GM13977 (cell line): Measurements from ENCODE around the gene MYOF.

Experiments used
- DNase-seq: peaks from one replicate; pipeline ENCODE4 v3.0.0; 2012; ENCODE audit warnings: low spot score
- CTCF ChIP-seq: IDR thresholded peaks from 2 replicates; pipeline ENCODE4 v1.5.1; 2012; ENCODE audit warnings: mild to moderate bottlenecking, control low read depth; ENCODE audit not compliant: insufficient read depth; ENCODE audit errors: extremely low read depth, missing control alignments
- in situ Hi-C: fragments of 300-500 bp; cut with MboI; formaldehyde crosslinking; loops from one replicate; pipeline ENCODE4 v1.12.0; 2022; ENCODE audit warnings: low sequenced_read_pairs, low pct_unique_long_range_greater_than_20kb, mixed read lengths, inconsistent platforms; ENCODE audit not compliant: unreplicated experiment

MYOF gene

GRCh38 chr10:93437086-93437945 lies 44.8 kb downstream of the MYOF start:
- in situ Hi-C loops = no loop called here

GRCh38 chr10:93436591-93437085 lies 45.5 kb downstream of the MYOF start:
- in situ Hi-C loops = no loop called here
- no peak for DNase-seq
- no peak for TF ChIP-seq CTCF

More at GRCh38 chr10:93437086-93437945, 44.8 kb downstream of the MYOF start:
- no peak for TF ChIP-seq CTCF
- DNase-seq = no peak

- TF ChIP-seq CTCF = no peak
- DNase-seq = no peak
- in situ Hi-C loops = no loop called here
Measured at GRCh38 chr10:93435621-93436397, 46.3 kb downstream of the MYOF start.

GRCh38 chr10:93434991-93435491 lies 47.1 kb downstream of the MYOF start:
- DNase-seq = no peak
- TF ChIP-seq CTCF = no peak
- in situ Hi-C loops = no loop called here

- in situ Hi-C loops = no loop called here
- no peak for DNase-seq
- no peak for TF ChIP-seq CTCF
Measured at GRCh38 chr10:93431361-93431760, 50.8 kb downstream of the MYOF start.

- TF ChIP-seq CTCF = no peak
- DNase-seq = no peak
- in situ Hi-C loops = no loop called here
Measured at GRCh38 chr10:93425861-93426260, 56.3 kb downstream of the MYOF start.
